Ascending aorta (tissue), 2 donors: ENCODE results near the gene KCNQ5. TPM values are rescaled to one million over a fixed set of nuclear protein-coding genes. Genes with fewer than 3 reads are reported as not detected.
A peak's percentile ranks its signal among the peaks of the same experiment; 100 is the strongest.

Source experiments
- DNase-seq, 2 donors: peaks; one replicate each; pipeline ENCODE4 v3.0.0-alpha.2; 2019; ENCODE audit warnings: low spot score in 2 of 2
- H3K27ac ChIP-seq, 2 donors: fragments of 200-600 bp; sonication (generic); one replicate each; pipeline ENCODE4 v1.5.1; 2016 to 2017; ENCODE audit warnings: mild to moderate bottlenecking in 1 of 2
- H3K27me3 ChIP-seq: fragments of 200-600 bp; sonication (generic); one replicate; pipeline ENCODE4 v1.5.1; 2017
- H3K36me3 ChIP-seq, 2 donors: fragments of 200-600 bp; sonication (generic); one replicate each; pipeline ENCODE4 v1.5.1; 2016
- H3K4me1 ChIP-seq, 2 donors: fragments of 200-600 bp; sonication (generic); one replicate each; pipeline ENCODE4 v1.5.1; 2016 to 2017; ENCODE audit warnings: mild to moderate bottlenecking in 1 of 2
- H3K4me3 ChIP-seq, 2 donors: fragments of 200-600 bp; sonication (generic); one replicate each; pipeline ENCODE4 v1.5.1; 2016 to 2017; ENCODE audit warnings: mild to moderate bottlenecking in 1 of 2
- H3K9me3 ChIP-seq, 2 donors: fragments of 200-600 bp; sonication (generic); one replicate each; pipeline ENCODE4 v1.5.1; 2016
- intact Hi-C: fragments of 100-400 bp; cut with DNase I; formaldehyde crosslinking; loops from one replicate; pipeline ENCODE4 v1.15.1; 2023
- total RNA-seq: library from RNA; depleted of rRNA; stranded (reverse); fragments of >200 nt; gene quantifications from one replicate; pipeline ENCODE4 v1.1.0, GENCODE V29; 2016
- TF ChIP-seq, protein P1 (sequence below), 3 experiments: fragments of 200-600 bp in 2 of 3; fragments of 450-650 bp in 1 of 3; sonication (generic) in 2 of 3; IDR thresholded peaks; one replicate each; pipeline ENCODE4 v1.5.1; 2016 to 2019; ENCODE audit warnings: antibody characterized with exemption in 3 of 3, mild to moderate bottlenecking in 1 of 3, moderate library complexity in 1 of 3

Gene KCNQ5
- total RNA-seq, 1 donor from 2014 or later = 4.5 TPM

DNA sequence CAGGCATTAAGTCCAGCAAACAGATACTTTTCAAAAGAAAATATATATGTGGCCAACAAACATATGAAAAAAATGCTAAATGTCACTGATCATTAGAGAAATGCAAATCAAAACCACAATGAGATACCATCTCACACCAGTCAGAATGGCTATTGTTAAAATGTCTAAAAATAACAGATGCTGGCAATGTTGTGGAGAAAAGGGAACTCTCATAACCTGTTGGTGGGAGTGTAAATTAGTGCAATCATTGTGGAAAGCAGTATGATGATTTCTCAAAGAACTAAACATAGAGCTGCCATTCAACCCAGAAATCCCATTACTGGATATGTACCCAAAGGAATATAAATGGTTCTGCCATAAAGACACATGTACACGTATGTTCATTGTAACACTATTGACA is 20.6 kb downstream of the KCNQ5 start:
- intact Hi-C loops = no loop called here
- no peaks in the 10 kb centered on the region for H3K4me1 ChIP-seq
- H3K9me3 ChIP-seq = no peaks in the 10 kb centered on the region
- no peak overlapping the region for H3K27ac ChIP-seq
- TF ChIP-seq, protein P1, sequence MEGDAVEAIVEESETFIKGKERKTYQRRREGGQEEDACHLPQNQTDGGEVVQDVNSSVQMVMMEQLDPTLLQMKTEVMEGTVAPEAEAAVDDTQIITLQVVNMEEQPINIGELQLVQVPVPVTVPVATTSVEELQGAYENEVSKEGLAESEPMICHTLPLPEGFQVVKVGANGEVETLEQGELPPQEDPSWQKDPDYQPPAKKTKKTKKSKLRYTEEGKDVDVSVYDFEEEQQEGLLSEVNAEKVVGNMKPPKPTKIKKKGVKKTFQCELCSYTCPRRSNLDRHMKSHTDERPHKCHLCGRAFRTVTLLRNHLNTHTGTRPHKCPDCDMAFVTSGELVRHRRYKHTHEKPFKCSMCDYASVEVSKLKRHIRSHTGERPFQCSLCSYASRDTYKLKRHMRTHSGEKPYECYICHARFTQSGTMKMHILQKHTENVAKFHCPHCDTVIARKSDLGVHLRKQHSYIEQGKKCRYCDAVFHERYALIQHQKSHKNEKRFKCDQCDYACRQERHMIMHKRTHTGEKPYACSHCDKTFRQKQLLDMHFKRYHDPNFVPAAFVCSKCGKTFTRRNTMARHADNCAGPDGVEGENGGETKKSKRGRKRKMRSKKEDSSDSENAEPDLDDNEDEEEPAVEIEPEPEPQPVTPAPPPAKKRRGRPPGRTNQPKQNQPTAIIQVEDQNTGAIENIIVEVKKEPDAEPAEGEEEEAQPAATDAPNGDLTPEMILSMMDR (IDR thresholded peaks at IDR 0.05) = no peak
- no peak overlapping the region for H3K4me3 ChIP-seq
- no peak for DNase-seq
- no peaks in the 10 kb centered on the region for H3K36me3 ChIP-seq
- no peaks in the 10 kb centered on the region for H3K27me3 ChIP-seq

DNA sequence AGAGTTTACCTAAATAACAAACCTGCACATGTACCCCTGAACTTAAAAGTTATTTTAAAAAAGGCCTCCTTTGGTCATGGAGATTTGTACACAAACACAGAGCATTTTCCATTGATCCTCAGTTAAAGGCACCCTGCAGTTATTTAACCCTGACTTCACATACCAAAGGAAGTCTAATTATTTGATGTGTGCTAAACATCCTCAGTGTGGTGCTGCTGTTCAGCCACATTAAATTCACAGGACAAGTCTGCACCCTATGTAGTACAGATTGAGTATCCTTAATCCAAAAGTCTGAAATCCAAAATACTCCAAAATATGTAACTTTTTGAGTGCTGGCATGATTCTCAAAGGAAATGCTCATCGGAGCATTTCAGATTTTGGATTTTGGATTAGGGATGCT is 21.4 kb downstream of the KCNQ5 start:
- intact Hi-C loops = no loop called here
- Histone ChIP-seq H3K4me3 (no peak overlapping the region), H3K4me1 (no peaks in the 10 kb centered on the region), H3K27ac (no peak overlapping the region), H3K27me3 (no peaks in the 10 kb centered on the region), H3K9me3 (no peaks in the 10 kb centered on the region), H3K36me3 (no peaks in the 10 kb centered on the region)
- TF ChIP-seq, protein P1 (IDR thresholded peaks at IDR 0.05) = peak in 1 of 3 experiments; percentile 19
- DNase-seq = no peak

DNA sequence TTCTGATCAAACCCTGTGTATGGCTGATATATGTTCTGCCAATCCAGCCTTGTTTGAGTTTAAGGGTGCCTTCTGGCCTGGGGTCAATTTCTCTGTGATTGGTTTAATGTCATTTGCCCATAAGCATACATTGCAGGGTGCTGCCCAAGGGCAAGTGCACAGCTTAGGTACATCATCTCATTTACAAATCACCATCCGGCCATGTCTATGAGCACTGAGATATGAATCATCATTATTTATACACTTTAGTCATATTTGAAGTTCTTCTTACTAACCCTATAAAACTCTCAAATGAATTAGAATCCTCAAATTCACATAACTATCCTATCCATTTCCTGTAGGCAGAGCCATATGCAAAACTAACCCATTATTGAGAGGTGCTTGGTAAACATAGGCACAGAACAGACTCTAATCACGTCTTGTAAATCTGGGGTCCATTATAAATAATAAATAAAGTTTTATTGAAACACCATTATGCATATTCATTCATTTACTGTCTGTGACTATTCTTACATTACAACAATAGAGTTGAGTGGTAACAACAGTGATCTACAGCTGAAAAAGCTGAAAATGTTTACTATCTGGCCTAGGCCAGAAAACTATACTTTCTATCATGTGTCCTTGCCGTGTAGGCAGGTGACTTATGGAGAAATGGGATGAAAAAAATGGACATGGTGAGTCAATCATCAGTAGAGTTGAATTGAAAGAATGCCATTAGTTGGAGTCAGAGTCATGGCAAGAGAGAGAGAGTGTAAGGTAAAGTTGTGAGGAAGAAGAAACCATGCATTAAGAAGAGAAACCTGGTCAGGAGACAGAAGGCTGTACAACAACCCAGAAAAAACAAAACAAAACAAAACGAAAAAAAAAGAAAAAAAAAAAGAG is 25.0 kb downstream of the KCNQ5 start:
- intact Hi-C loops = no loop called here
- Histone ChIP-seq H3K4me1 (peaks cover 0 to 4% of the 10 kb centered on the region in 2 donors), H3K4me3 (no peak overlapping the region), H3K36me3 (no peaks in the 10 kb centered on the region), H3K27me3 (no peaks in the 10 kb centered on the region), H3K27ac (no peak overlapping the region), H3K9me3 (no peaks in the 10 kb centered on the region)
- TF ChIP-seq, protein P1 (IDR thresholded peaks at IDR 0.05) = no peak
- DNase-seq = no peak

DNA sequence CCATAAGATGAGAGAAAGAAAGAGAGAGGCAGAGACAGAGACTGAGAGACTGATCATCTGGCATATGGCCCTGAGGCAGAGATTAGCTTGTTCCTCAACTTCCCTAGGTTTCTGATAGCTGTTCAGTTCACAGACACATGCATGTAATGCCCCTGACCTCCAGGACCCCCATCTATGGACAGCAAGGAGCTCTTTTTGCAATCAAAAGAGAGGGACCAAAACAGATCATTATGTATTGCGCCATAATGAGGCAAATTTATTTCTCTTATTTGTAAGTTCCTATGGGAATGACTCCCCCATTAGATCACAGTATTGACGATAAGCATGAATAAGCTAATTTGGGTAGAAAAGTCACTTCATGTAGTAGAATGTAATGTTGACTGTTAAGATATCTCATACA is 25.6 kb downstream of the KCNQ5 start:
- Histone ChIP-seq H3K4me1 (peaks cover 0 to 4% of the 10 kb centered on the region in 2 donors), H3K9me3 (no peaks in the 10 kb centered on the region), H3K27me3 (no peaks in the 10 kb centered on the region), H3K27ac (no peak overlapping the region), H3K36me3 (no peaks in the 10 kb centered on the region), H3K4me3 (no peak overlapping the region)
- no peak for DNase-seq
- TF ChIP-seq, protein P1 (IDR thresholded peaks at IDR 0.05) = no peak
- intact Hi-C loops = no loop called here

DNA sequence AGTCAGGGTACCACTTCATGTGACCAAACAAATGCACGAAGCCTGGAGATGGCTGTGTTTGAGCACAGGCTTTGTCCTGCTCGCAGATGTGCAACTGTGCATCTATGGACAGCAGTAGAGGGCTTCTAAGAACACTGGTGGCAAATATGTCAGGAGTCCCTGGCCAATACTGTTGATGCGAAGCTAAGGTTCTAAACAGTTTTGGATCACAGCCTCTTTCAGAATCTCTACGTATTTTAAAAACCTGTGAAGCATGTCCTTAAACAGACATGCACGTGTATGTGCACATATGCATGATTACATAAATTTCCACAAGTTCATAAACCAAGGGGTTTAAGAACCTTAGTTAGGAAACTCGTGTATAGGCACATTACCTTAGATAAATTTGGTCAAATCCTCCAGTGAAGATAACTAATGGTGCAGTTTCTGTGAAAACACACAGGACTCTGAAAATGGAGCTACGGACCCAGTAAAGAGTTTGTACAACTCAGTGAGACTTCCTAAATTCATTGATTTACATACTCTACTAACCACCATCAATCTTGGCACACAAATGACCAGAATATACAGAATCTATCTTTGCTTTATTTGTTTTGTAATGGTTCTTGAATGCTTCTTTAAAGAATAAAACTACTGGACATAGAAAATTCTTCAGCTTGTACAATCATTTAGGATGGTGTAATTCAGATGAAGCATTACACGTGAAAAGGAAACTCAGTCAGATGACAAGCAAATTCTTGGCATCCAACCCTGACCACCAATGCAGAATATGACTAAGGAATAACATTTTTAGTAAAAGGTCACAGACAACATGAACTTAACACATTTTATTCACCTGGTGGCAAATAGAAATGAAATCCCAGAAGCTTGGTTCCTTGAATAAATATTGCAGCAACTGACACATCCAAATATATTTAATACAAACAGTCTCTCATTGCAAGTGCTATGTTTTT is 27.4 kb downstream of the KCNQ5 start:
- H3K27me3 ChIP-seq = no peaks in the 10 kb centered on the region
- H3K9me3 ChIP-seq = no peaks in the 10 kb centered on the region
- no peak overlapping the region for H3K4me3 ChIP-seq
- TF ChIP-seq, protein P1 (IDR thresholded peaks at IDR 0.05) = no peak
- intact Hi-C loops = no loop called here
- DNase-seq = no peak
- H3K4me1 ChIP-seq = peaks cover 0 to 7% of the 10 kb centered on the region in 2 donors
- H3K36me3 ChIP-seq = no peaks in the 10 kb centered on the region
- H3K27ac ChIP-seq = peak overlapping the region; percentile 42 to 58
